Activated CD8-positive, alpha-beta T cell treated with anti-CD3 and anti-CD28 coated beads for 36 hours (primary cell): ENCODE results near the gene BRINP1. TPM values are rescaled to one million over a fixed set of nuclear protein-coding genes. Genes with fewer than 3 reads are reported as not detected.

Source experiments
- ATAC-seq: fragments of 200-7000 bp; cut with Tn5 transposase; one replicate; pipeline ENCODE4 v1.10.0; 2021; ENCODE audit warnings: mild to moderate bottlenecking, moderate library complexity
- CTCF ChIA-PET: fragments of 350-600 bp; sonication (Branson Sonifier 250); formaldehyde crosslinking; loops from one replicate; lab custom pipeline; 2021; ENCODE audit warnings: antibody characterized with exemption; lab: Charles Lee
- POLR2A ChIA-PET: fragments of 350-600 bp; sonication (Branson Sonifier 250); formaldehyde crosslinking; loops from one replicate; lab custom pipeline; 2021; ENCODE audit warnings: antibody characterized with exemption; lab: Charles Lee
- DNase-seq: peaks from one replicate; pipeline ENCODE4 v3.0.0-alpha.2; 2020
- H3K27ac Mint-ChIP-seq: one replicate; pipeline ENCODE4 v1.8.0; 2021; ENCODE audit warnings: mild to moderate bottlenecking, mixed read lengths
- H3K27me3 Mint-ChIP-seq: one replicate; pipeline ENCODE4 v1.8.0; 2021; ENCODE audit warnings: mixed read lengths
- H3K36me3 Mint-ChIP-seq: one replicate; pipeline ENCODE4 v1.8.0; 2021; ENCODE audit warnings: low read depth, mixed read lengths
- H3K4me1 Mint-ChIP-seq: one replicate; pipeline ENCODE4 v1.8.0; 2021; ENCODE audit warnings: low read depth, mixed read lengths
- H3K4me3 Mint-ChIP-seq: one replicate; pipeline ENCODE4 v1.8.0; 2021; ENCODE audit warnings: mild to moderate bottlenecking, moderate library complexity, mixed read lengths
- H3K9me3 Mint-ChIP-seq: one replicate; pipeline ENCODE4 v1.8.0; 2021; ENCODE audit warnings: mixed read lengths
- intact Hi-C: fragments of 100-400 bp; cut with micrococcal nuclease; formaldehyde crosslinking; loops from one replicate; pipeline ENCODE4 v1.10.0; 2022
- total RNA-seq, 2 experiments: library from RNA; stranded (reverse); gene quantifications; one replicate each; pipeline ENCODE4 v1.2.3, GENCODE V29; 2021
- TF ChIP-seq, protein P1 (sequence below): fragments of 200-600 bp; IDR thresholded peaks from one replicate; pipeline ENCODE4 v1.8.0; 2022; ENCODE audit warnings: antibody characterized with exemption, mild to moderate bottlenecking

Gene BRINP1
- total RNA-seq, 2 experiments from 2014 or later, result not detected

DNA sequence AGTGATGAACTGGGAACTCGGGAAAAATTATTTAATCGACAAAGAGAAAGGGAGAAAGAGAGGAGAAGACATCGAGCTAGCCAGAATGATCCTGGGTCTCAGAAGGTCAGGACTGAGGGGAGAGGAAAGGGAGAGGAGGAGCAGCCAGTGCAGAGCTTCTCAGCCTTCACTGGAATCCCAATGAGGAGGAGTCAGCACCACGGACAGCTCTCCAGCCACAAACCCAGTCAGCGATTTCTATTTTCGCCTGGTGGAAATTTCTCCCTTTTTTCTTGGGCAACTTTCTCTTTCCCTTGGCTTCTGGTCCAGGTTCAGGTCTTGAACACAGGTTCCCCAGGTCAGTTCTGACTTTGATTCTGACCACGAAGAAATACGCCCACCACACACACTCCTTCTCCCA is 1.6 kb upstream of the BRINP1 start:
- H3K9me3 Mint-ChIP-seq, result peaks cover 2% of the 10 kb centered on the region
- CTCF ChIA-PET, result no interaction called here
- ATAC-seq (no peak), DNase-seq (peak; percentile 32)
- H3K4me1 Mint-ChIP-seq, result peaks cover 4% of the 10 kb centered on the region
- no peak overlapping the region for H3K27ac Mint-ChIP-seq
- POLR2A ChIA-PET, result no interaction called here
- H3K27me3 Mint-ChIP-seq, result peaks cover 34% of the 10 kb centered on the region
- TF ChIP-seq, protein P1, sequence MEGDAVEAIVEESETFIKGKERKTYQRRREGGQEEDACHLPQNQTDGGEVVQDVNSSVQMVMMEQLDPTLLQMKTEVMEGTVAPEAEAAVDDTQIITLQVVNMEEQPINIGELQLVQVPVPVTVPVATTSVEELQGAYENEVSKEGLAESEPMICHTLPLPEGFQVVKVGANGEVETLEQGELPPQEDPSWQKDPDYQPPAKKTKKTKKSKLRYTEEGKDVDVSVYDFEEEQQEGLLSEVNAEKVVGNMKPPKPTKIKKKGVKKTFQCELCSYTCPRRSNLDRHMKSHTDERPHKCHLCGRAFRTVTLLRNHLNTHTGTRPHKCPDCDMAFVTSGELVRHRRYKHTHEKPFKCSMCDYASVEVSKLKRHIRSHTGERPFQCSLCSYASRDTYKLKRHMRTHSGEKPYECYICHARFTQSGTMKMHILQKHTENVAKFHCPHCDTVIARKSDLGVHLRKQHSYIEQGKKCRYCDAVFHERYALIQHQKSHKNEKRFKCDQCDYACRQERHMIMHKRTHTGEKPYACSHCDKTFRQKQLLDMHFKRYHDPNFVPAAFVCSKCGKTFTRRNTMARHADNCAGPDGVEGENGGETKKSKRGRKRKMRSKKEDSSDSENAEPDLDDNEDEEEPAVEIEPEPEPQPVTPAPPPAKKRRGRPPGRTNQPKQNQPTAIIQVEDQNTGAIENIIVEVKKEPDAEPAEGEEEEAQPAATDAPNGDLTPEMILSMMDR, result no peak
- no peaks in the 10 kb centered on the region for H3K36me3 Mint-ChIP-seq
- no peak overlapping the region for H3K4me3 Mint-ChIP-seq
- intact Hi-C loops, result no loop called here

DNA sequence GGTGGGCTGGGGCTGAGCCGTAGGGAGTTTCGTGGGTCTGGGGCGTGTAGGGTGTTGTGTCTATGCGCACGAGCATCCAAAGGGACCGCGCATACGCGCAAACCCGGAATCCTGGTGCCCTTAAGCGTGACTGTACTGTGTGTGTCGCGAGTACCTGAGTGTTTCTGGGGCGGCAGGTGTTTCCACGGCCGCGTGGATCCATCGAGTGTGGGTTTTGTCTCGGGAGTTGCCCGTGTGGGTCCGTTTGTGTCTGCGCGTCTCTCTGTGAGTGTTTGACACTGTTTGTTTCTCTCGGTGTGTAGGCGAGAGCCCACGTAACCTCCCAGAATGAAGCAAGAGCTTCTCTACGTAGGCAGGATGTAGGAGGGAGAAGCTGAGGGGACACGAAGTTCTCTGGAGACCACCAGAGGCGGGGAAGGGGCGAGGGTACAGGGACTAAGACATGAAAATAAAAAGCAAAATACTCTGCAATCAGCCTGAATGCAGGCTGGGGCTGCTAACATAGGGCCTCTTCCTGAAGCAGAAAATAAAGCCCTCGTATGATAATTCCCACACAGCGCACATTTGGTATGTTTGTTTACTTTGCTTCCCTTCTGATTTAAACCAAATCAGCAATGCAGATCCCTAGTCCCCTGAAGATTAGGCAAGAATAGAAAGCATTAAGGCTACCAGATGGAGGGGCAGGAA is 588 bp upstream of the BRINP1 start:
- ChIA-PET CTCF (no interaction called here), POLR2A (no interaction called here)
- TF ChIP-seq, protein P1, result no peak
- ATAC-seq (no peak), DNase-seq (no peak)
- Mint-ChIP-seq H3K4me1 (peaks cover 4% of the 10 kb centered on the region), H3K36me3 (no peaks in the 10 kb centered on the region), H3K27ac (no peak overlapping the region), H3K27me3 (peaks cover 41% of the 10 kb centered on the region), H3K4me3 (no peak overlapping the region), H3K9me3 (peaks cover 3% of the 10 kb centered on the region)
- intact Hi-C loops, result no loop called here

DNA sequence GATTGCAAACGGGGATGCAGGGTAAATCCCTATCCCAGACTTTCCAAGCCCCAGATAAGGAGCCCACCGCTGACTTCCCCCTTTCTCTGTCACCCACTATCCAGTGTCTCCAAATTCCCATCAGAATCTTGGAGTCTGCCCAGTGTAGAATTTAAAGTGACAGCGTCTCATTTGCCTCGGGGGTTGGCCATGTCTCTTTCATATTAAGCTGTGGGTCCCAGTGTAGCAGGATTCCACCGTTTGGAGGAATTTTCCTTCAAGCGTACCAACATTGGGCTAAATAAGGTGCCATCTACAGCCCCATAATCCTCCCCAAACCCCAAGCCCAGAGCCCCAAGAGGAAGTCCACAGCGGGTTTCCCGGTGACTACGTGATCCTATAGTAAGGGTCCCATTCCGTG is 1.1 kb downstream of the BRINP1 start:
- ChIA-PET CTCF (no interaction called here), POLR2A (no interaction called here)
- Mint-ChIP-seq H3K9me3 (peaks cover 3% of the 10 kb centered on the region), H3K4me1 (peaks cover 4% of the 10 kb centered on the region), H3K27ac (no peak overlapping the region), H3K4me3 (no peak overlapping the region), H3K27me3 (peaks cover 41% of the 10 kb centered on the region), H3K36me3 (no peaks in the 10 kb centered on the region)
- TF ChIP-seq, protein P1, result no peak
- DNase-seq, result no peak
- ATAC-seq, result no peak
- intact Hi-C loops, result no loop called here

DNA sequence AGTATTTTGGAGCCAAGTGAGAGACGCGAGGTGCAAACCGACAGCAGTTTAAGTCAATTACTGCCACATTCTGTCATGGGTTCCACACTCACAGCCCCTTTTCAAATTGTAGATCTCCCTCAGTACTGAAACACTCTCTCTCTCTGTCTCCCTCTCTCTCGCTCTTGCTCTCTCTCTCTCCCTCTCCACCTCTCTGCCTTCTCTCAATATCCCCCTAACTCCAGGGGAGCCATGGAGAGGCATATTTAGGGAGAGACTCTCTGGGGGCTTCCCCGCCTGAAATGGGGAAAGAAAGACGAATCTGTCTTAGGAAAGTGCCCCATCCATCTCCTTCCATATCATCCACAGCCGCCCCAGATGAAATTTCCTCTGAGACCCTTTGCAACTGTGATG is 1.6 kb downstream of the BRINP1 start:
- Mint-ChIP-seq H3K27me3 (peaks cover 41% of the 10 kb centered on the region), H3K4me3 (no peak overlapping the region), H3K36me3 (no peaks in the 10 kb centered on the region), H3K4me1 (peaks cover 4% of the 10 kb centered on the region), H3K27ac (no peak overlapping the region), H3K9me3 (peaks cover 3% of the 10 kb centered on the region)
- intact Hi-C loops, result no loop called here
- TF ChIP-seq, protein P1, result no peak
- CTCF ChIA-PET, result no interaction called here
- POLR2A ChIA-PET, result no interaction called here
- DNase-seq (no peak), ATAC-seq (no peak)

DNA sequence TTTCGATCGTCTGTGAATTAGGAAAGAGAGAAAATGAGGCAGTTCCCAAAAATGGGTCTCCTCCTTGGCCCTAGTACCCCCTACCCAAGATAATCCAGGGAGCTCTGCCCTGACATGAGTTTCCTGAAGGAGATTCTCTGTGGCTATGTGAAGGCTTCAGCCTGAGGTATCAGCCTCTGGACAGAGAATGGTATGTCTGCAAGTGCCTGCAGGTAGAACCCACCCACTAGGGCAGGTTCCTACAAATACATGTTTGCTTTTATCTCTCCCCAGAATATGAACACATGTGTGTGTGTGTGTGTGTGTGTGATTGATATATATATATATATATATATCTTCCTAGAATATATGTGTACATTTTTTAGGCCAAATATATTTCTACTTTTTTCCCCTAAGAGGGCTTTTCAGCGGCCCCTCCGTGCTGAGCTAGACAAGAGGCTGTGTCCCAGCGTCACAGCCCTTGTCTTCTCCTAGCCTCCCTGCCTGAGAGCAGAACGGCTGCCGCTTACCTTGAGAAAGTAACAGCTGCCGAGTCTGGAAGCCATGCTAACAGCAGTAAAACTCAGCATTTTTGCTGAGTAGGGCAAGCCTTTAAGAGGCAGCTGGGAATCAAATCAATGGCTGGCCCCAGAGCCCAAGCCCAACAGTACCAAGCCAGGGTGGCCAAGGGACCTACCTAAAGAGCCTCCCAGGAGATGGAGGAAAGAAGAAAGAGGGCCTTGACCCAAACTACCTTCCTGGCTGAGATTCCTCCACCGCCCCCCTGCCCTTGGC is 2.1 kb downstream of the BRINP1 start:
- Mint-ChIP-seq H3K36me3 (no peaks in the 10 kb centered on the region), H3K4me3 (no peak overlapping the region), H3K27me3 (peaks cover 41% of the 10 kb centered on the region), H3K4me1 (peaks cover 4% of the 10 kb centered on the region), H3K9me3 (peaks cover 3% of the 10 kb centered on the region), H3K27ac (no peak overlapping the region)
- POLR2A ChIA-PET, result no interaction called here
- ATAC-seq (no peak), DNase-seq (no peak)
- intact Hi-C loops, result no loop called here
- CTCF ChIA-PET, result no interaction called here
- TF ChIP-seq, protein P1, result no peak
